HG02938 (cell line): ENCODE measurements around the gene NPC1.
"Not testable (repeated sequence)": the region's sequence is repeated elsewhere in the genome, so short reads cannot be mapped to it uniquely, and the experiment has no call there.

Experiments
- ATAC-seq: cut with Tn5 transposase; IDR thresholded peaks from one replicate; pipeline ENCODE4 v1.9.1; 2021; ENCODE audit warnings: mild to moderate bottlenecking, moderate library complexity; ENCODE audit not compliant: unreplicated experiment

NPC1 gene

GRCh38 chr18:23577521-23577920 lies 8.8 kb downstream of the NPC1 start:
- ATAC-seq = not testable (repeated sequence)

- ATAC-seq = no peak
Measured at GRCh38 chr18:23575309-23575651, 11.0 kb downstream of the NPC1 start.

GRCh38 chr18:23574611-23575308 lies 11.5 kb downstream of the NPC1 start:
- ATAC-seq = no peak

- no peak for ATAC-seq
Measured at GRCh38 chr18:23573626-23574431, 12.5 kb downstream of the NPC1 start.

- no peak for ATAC-seq
Measured at GRCh38 chr18:23573020-23573419, 13.3 kb downstream of the NPC1 start.

GRCh38 chr18:23572570-23572969 lies 13.7 kb downstream of the NPC1 start:
- ATAC-seq = no peak

GRCh38 chr18:23572012-23572411 lies 14.3 kb downstream of the NPC1 start:
- no peak for ATAC-seq

GRCh38 chr18:23570912-23571504 lies 15.3 kb downstream of the NPC1 start:
- ATAC-seq = no peak

GRCh38 chr18:23569299-23570063 lies 16.8 kb downstream of the NPC1 start:
- no peak for ATAC-seq

- ATAC-seq = no peak
Measured at GRCh38 chr18:23568281-23569138, 17.8 kb downstream of the NPC1 start.

- no peak for ATAC-seq
Measured at GRCh38 chr18:23567671-23568070, 18.6 kb downstream of the NPC1 start.

- ATAC-seq = no peak
Measured at GRCh38 chr18:23565916-23566547, 20.3 kb downstream of the NPC1 start.

GRCh38 chr18:23563377-23564043 lies 22.8 kb downstream of the NPC1 start:
- no peak for ATAC-seq

- ATAC-seq = no peak
Measured at GRCh38 chr18:23560186-23560585, 26.1 kb downstream of the NPC1 start.

- not testable (repeated sequence) for ATAC-seq
Measured at GRCh38 chr18:23557511-23557910, 28.8 kb downstream of the NPC1 start.

- no peak for ATAC-seq
Measured at GRCh38 chr18:23556145-23556780, 30.0 kb downstream of the NPC1 start.

GRCh38 chr18:23553887-23554286 lies 32.4 kb downstream of the NPC1 start:
- no peak for ATAC-seq

- no peak for ATAC-seq
Measured at GRCh38 chr18:23552505-23552904, 33.8 kb downstream of the NPC1 start.

- no peak for ATAC-seq
Measured at GRCh38 chr18:23551978-23552377, 34.3 kb downstream of the NPC1 start.
